ENCODE measurements around the gene RRAGD.
A peak's percentile ranks its signal among the peaks of the same experiment; 100 is the strongest.

Gene RRAGD

GRCh38 chr6:89386917-89387491, 25.1 kb downstream of the RRAGD start:
- Histone ChIP-seq H3K27me3 (ENCODE audit: control insufficient read depth in 3 of 3, insufficient read depth in 3 of 3, low read depth in 1 of 3, low read length in 3 of 3) (no peaks in the 10 kb centered on the region), H3K4me2 (ENCODE audit: insufficient read depth, low read length, poor library complexity, severe bottlenecking) (no peak overlapping the region), H4K91ac (ENCODE audit: low read depth, low read length, poor library complexity) (no peak overlapping the region)

DNA sequence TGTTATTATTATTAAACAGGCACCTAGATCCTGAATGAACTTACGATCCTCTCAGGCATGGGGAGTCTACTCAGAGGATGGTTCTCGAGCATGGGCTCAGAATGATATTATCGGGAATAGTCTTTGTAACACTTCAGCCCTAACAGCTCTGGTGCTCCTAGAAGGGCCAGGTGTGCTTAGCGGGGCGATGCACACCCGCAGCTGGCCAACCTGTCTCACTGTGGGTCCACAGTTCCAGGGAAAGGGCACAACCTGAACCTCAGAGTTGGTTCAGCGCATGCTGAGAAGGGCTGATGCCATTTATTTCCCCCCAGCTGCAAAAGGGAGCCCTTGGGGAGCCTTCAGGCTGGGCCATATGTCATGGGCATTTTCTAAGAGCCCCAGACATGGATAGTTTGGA, 26.2 kb downstream of the RRAGD start:
- H2AFZ ChIP-seq (ENCODE audit: low read length) = no peak overlapping the region
- H3K79me1 ChIP-seq (ENCODE audit: low read depth, low read length) = no peaks in the 10 kb centered on the region
- H3K18ac ChIP-seq (ENCODE audit: low read length) = peak overlapping the region; percentile 48
- H3K9ac ChIP-seq (ENCODE audit: low read depth, low read length, poor library complexity) = no peak overlapping the region
- H3K27ac ChIP-seq (replicated peaks; ENCODE audit: low read length) = no peak overlapping the region
- peaks cover 0 to 34% of the 10 kb centered on the region in 2 donors for H3K36me3 ChIP-seq (replicated peaks in 1 of 2; ENCODE audit: control insufficient read depth in 2 of 2, insufficient read depth in 2 of 2, low read length in 2 of 2)
- no peak overlapping the region for H2BK5ac ChIP-seq (ENCODE audit: low read length)
- no peak for DNase-seq (ENCODE audit: low spot score)
- H3K4me2 ChIP-seq (ENCODE audit: insufficient read depth, low read length, poor library complexity, severe bottlenecking) = no peak overlapping the region
- H2BK12ac ChIP-seq (ENCODE audit: low read length) = no peak overlapping the region
- no CpG with 5 or more reads among the region's 7 CpGs for WGBS, 2 donors (ENCODE audit: extremely low coverage in 2 of 2, insufficient read length in 2 of 2, insufficient replicate concordance in 1 of 2)
- no peak overlapping the region for H4K91ac ChIP-seq (ENCODE audit: low read depth, low read length, poor library complexity)
- peak overlapping the region; percentile 37 for H2BK15ac ChIP-seq (ENCODE audit: low read length)
- H3K9me3 ChIP-seq (replicated peaks in 1 of 2; ENCODE audit: control insufficient read depth in 2 of 2, insufficient read depth in 1 of 2, low read depth in 1 of 2, low read length in 2 of 2) = no peaks in the 10 kb centered on the region
- H3K27me3 ChIP-seq (ENCODE audit: control insufficient read depth in 3 of 3, insufficient read depth in 3 of 3, low read depth in 1 of 3, low read length in 3 of 3) = no peaks in the 10 kb centered on the region
- H3K23ac ChIP-seq (ENCODE audit: low read depth, low read length, poor library complexity) = no peak overlapping the region
- H2BK120ac ChIP-seq (ENCODE audit: low read depth, low read length) = no peak overlapping the region
- H3K4me3 ChIP-seq (ENCODE audit: low read length in 2 of 2) = no peak overlapping the region
- no peak overlapping the region for H3K4ac ChIP-seq (ENCODE audit: low read length)
- H2AK5ac ChIP-seq (ENCODE audit: low read depth, low read length) = no peak overlapping the region
- H4K8ac ChIP-seq (ENCODE audit: low read depth, low read length) = no peak overlapping the region
- H3K4me1 ChIP-seq (ENCODE audit: control insufficient read depth in 2 of 2, insufficient read depth in 1 of 2, low read depth in 1 of 2, low read length in 2 of 2) = peaks cover 0 to 2% of the 10 kb centered on the region in 2 donors
- H3K14ac ChIP-seq (ENCODE audit: low read length) = no peak overlapping the region

More at GRCh38 chr6:89386917-89387491, 25.1 kb downstream of the RRAGD start:
- no peak overlapping the region for H3K23ac ChIP-seq (ENCODE audit: low read depth, low read length, poor library complexity)
- H2AFZ ChIP-seq (ENCODE audit: low read length) = no peak overlapping the region
- no peak overlapping the region for H3K14ac ChIP-seq (ENCODE audit: low read length)
- no peak for DNase-seq (ENCODE audit: low spot score)
- no peaks in the 10 kb centered on the region for H3K9me3 ChIP-seq (replicated peaks in 1 of 2; ENCODE audit: control insufficient read depth in 2 of 2, insufficient read depth in 1 of 2, low read depth in 1 of 2, low read length in 2 of 2)
- H2BK120ac ChIP-seq (ENCODE audit: low read depth, low read length) = no peak overlapping the region
- H3K4ac ChIP-seq (ENCODE audit: low read length) = no peak overlapping the region
- H3K18ac ChIP-seq (ENCODE audit: low read length) = no peak overlapping the region
- peaks cover 0 to 28% of the 10 kb centered on the region in 2 donors for H3K36me3 ChIP-seq (replicated peaks in 1 of 2; ENCODE audit: control insufficient read depth in 2 of 2, insufficient read depth in 2 of 2, low read length in 2 of 2)
- H3K4me3 ChIP-seq (ENCODE audit: low read length in 2 of 2) = no peak overlapping the region
- no peak overlapping the region for H3K27ac ChIP-seq (replicated peaks; ENCODE audit: low read length)
- no peaks in the 10 kb centered on the region for H3K79me1 ChIP-seq (ENCODE audit: low read depth, low read length)
- no peak overlapping the region for H2BK15ac ChIP-seq (ENCODE audit: low read length)
- H3K4me1 ChIP-seq (ENCODE audit: control insufficient read depth in 2 of 2, insufficient read depth in 1 of 2, low read depth in 1 of 2, low read length in 2 of 2) = peaks cover 0 to 2% of the 10 kb centered on the region in 2 donors
- no peak overlapping the region for H2BK12ac ChIP-seq (ENCODE audit: low read length)
- no peak overlapping the region for H2AK5ac ChIP-seq (ENCODE audit: low read depth, low read length)
- H2BK5ac ChIP-seq (ENCODE audit: low read length) = no peak overlapping the region
- WGBS, 2 donors (ENCODE audit: extremely low coverage in 2 of 2, insufficient read length in 2 of 2, insufficient replicate concordance in 1 of 2) = no CpG with 5 or more reads among the region's 6 CpGs
- no peak overlapping the region for H3K9ac ChIP-seq (ENCODE audit: low read depth, low read length, poor library complexity)
- H4K8ac ChIP-seq (ENCODE audit: low read depth, low read length) = no peak overlapping the region

GRCh38 chr6:89385156-89385667, 26.9 kb downstream of the RRAGD start:
- DNase-seq (ENCODE audit: low spot score) = no peak
- Histone ChIP-seq H2BK5ac (ENCODE audit: low read length) (no peak overlapping the region), H3K18ac (ENCODE audit: low read length) (no peak overlapping the region)

GRCh38 chr6:89381031-89381430, 31.0 kb downstream of the RRAGD start:
- no peak overlapping the region for H2BK5ac ChIP-seq (ENCODE audit: low read length)
- H3K23ac ChIP-seq (ENCODE audit: low read depth, low read length, poor library complexity) = no peak overlapping the region
- no peak overlapping the region for H2BK15ac ChIP-seq (ENCODE audit: low read length)
- WGBS, 2 donors (ENCODE audit: extremely low coverage in 2 of 2, insufficient read length in 2 of 2, insufficient replicate concordance in 1 of 2) = no CpG with 5 or more reads among the region's 2 CpGs
- no peak overlapping the region for H3K4me3 ChIP-seq (ENCODE audit: low read length in 2 of 2)
- no peaks in the 10 kb centered on the region for H3K27me3 ChIP-seq (ENCODE audit: control insufficient read depth in 3 of 3, insufficient read depth in 3 of 3, low read depth in 1 of 3, low read length in 3 of 3)
- H4K8ac ChIP-seq (ENCODE audit: low read depth, low read length) = no peak overlapping the region
- no peak for DNase-seq (ENCODE audit: low spot score)
- H2AFZ ChIP-seq (ENCODE audit: low read length) = no peak overlapping the region
- H3K9ac ChIP-seq (ENCODE audit: low read depth, low read length, poor library complexity) = no peak overlapping the region
- no peaks in the 10 kb centered on the region for H3K9me3 ChIP-seq (replicated peaks in 1 of 2; ENCODE audit: control insufficient read depth in 2 of 2, insufficient read depth in 1 of 2, low read depth in 1 of 2, low read length in 2 of 2)
- no peak overlapping the region for H3K14ac ChIP-seq (ENCODE audit: low read length)
- H3K4ac ChIP-seq (ENCODE audit: low read length) = no peak overlapping the region
- H3K36me3 ChIP-seq (replicated peaks in 1 of 2; ENCODE audit: control insufficient read depth in 2 of 2, insufficient read depth in 2 of 2, low read length in 2 of 2) = peaks cover 0 to 50% of the 10 kb centered on the region in 2 donors
- H3K79me1 ChIP-seq (ENCODE audit: low read depth, low read length) = no peaks in the 10 kb centered on the region
- H3K4me2 ChIP-seq (ENCODE audit: insufficient read depth, low read length, poor library complexity, severe bottlenecking) = no peak overlapping the region
- H4K91ac ChIP-seq (ENCODE audit: low read depth, low read length, poor library complexity) = no peak overlapping the region
- no peaks in the 10 kb centered on the region for H3K4me1 ChIP-seq (ENCODE audit: control insufficient read depth in 2 of 2, insufficient read depth in 1 of 2, low read depth in 1 of 2, low read length in 2 of 2)
- no peak overlapping the region for H2BK12ac ChIP-seq (ENCODE audit: low read length)
- no peak overlapping the region for H3K18ac ChIP-seq (ENCODE audit: low read length)
- H2AK5ac ChIP-seq (ENCODE audit: low read depth, low read length) = no peak overlapping the region
- no peak overlapping the region for H3K27ac ChIP-seq (replicated peaks; ENCODE audit: low read length)
- no peak overlapping the region for H2BK120ac ChIP-seq (ENCODE audit: low read depth, low read length)

More at GRCh38 chr6:89385156-89385667, 26.9 kb downstream of the RRAGD start:
- H3K27ac ChIP-seq (replicated peaks; ENCODE audit: low read length) = no peak overlapping the region
- H2BK120ac ChIP-seq (ENCODE audit: low read depth, low read length) = no peak overlapping the region
- no peaks in the 10 kb centered on the region for H3K9me3 ChIP-seq (replicated peaks in 1 of 2; ENCODE audit: control insufficient read depth in 2 of 2, insufficient read depth in 1 of 2, low read depth in 1 of 2, low read length in 2 of 2)
- H4K8ac ChIP-seq (ENCODE audit: low read depth, low read length) = no peak overlapping the region
- no peak overlapping the region for H2AFZ ChIP-seq (ENCODE audit: low read length)
- no peak overlapping the region for H2BK15ac ChIP-seq (ENCODE audit: low read length)
- H2AK5ac ChIP-seq (ENCODE audit: low read depth, low read length) = no peak overlapping the region
- peaks cover 0 to 2% of the 10 kb centered on the region in 2 donors for H3K4me1 ChIP-seq (ENCODE audit: control insufficient read depth in 2 of 2, insufficient read depth in 1 of 2, low read depth in 1 of 2, low read length in 2 of 2)
- no peak overlapping the region for H3K4me3 ChIP-seq (ENCODE audit: low read length in 2 of 2)
- WGBS, 2 donors (ENCODE audit: extremely low coverage in 2 of 2, insufficient read length in 2 of 2, insufficient replicate concordance in 1 of 2) = no CpG with 5 or more reads among the region's 5 CpGs
- no peak overlapping the region for H4K91ac ChIP-seq (ENCODE audit: low read depth, low read length, poor library complexity)
- no peak overlapping the region for H3K4me2 ChIP-seq (ENCODE audit: insufficient read depth, low read length, poor library complexity, severe bottlenecking)
- peak overlapping the region; percentile 55 for H3K23ac ChIP-seq (ENCODE audit: low read depth, low read length, poor library complexity)
- no peak overlapping the region for H3K4ac ChIP-seq (ENCODE audit: low read length)
- H3K36me3 ChIP-seq (replicated peaks in 1 of 2; ENCODE audit: control insufficient read depth in 2 of 2, insufficient read depth in 2 of 2, low read length in 2 of 2) = peaks cover 0 to 34% of the 10 kb centered on the region in 2 donors
- H3K79me1 ChIP-seq (ENCODE audit: low read depth, low read length) = no peaks in the 10 kb centered on the region
- no peak overlapping the region for H3K14ac ChIP-seq (ENCODE audit: low read length)
- H3K27me3 ChIP-seq (ENCODE audit: control insufficient read depth in 3 of 3, insufficient read depth in 3 of 3, low read depth in 1 of 3, low read length in 3 of 3) = no peaks in the 10 kb centered on the region
- H3K9ac ChIP-seq (ENCODE audit: low read depth, low read length, poor library complexity) = peak overlapping the region; percentile 9
- H2BK12ac ChIP-seq (ENCODE audit: low read length) = no peak overlapping the region
